ENCODE results near the gene ZNF668.
A peak's percentile ranks its signal among the peaks of the same experiment; 100 is the strongest.
"Not testable (repeated sequence)": the region's sequence is repeated elsewhere in the genome, so short reads cannot be mapped to it uniquely, and the experiment has no call there.

The ZNF668 gene

DNA sequence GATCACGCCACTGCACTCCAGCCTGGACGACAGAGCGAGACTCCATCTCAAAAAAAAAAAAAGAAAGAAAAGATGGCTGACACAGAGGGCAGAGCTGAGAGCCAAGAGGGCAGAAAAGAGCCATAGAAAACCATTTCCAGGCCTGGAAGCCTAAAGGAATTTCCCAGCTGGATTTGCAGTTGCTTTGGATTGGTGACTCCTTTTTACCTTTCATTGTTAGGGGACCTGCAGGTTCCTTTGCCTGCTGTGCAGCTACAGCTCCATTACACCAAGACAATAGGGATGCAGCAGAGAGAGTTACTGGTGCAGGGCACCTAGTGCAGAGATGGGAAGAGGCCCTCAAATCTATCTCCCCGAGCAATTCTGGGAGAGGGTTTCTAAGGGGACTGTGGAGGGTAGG is 18.4 kb downstream of the ZNF668 start:
- no peak for DNase-seq

GRCh38 chr16:31052114-31052513 is 21.9 kb downstream of the ZNF668 start:
- no peak for DNase-seq

DNA sequence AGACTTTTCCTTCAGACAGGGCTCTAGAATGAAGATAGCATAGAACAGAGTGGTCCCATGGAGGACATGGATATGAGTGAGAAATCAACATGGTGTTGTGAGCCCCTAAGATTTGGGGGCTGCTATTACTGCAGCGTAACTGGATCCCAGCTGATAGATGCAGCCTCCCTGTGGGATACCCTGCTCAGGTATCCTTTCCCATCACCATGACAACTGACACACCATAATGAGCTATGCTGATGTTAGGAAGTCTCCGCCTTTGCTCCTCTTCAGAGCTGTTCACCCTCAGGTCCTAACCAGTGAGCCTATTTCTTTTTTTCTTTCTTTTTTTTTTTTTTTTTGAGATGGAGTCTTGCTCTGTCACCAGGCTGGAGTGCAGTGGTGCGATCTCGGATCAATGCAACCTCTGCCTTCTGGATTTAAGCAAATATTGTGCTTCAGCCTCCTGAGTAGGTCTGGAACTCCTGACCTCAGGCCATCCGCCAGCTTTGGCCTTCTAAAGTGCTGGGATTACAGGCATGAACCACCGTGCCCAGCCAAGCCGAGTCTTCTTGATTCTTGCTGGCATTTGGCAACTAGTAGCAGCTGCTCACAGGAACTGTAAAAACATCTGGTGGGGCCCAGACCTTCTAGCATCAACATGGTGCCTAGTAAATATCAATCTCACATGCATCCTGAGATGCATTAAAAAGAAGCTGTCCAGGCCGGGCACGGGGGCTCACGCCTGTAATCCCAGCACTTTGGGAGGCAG is 23.6 kb downstream of the ZNF668 start:
- DNase-seq: no peak

DNA sequence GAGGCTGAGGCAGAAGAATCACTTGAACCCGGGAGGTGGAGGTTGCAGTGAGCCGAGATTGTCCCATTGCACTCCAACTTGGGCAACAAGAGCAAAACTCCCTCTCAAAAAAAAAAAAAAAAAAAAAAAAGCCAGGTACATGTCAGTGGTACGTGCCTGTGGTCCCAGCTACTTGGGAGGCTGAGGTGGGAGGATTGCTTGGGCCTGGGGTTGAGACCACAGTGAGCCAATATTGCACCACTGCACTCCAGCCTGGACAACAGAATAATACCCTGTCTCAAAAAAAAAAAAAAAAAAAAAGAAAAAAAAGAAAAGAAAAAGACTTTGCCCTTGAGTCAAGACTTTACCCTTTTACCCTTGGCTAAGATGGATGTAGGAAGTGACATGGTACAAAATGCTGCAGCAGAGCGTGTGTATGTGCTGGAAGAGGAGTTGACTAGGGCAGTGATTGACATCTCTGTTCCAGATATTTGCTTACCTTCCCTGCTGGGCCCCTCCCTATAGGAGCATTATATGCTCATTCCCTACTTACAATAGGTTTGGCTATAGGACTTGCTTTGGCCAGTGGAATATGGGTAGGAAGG is 30.1 kb downstream of the ZNF668 start:
- DNase-seq: no peak

GRCh38 chr16:31043352-31043751 is 30.7 kb downstream of the ZNF668 start:
- DNase-seq: no peak

- no peak for DNase-seq
These were observed 31.2 kb downstream of the ZNF668 start for GRCh38 chr16:31042866-31043265.

GRCh38 chr16:31038993-31039392 is 35.0 kb downstream of the ZNF668 start:
- DNase-seq: no peak

- DNase-seq: no peak
These were observed 37.3 kb downstream of the ZNF668 start for GRCh38 chr16:31036691-31037090.

GRCh38 chr16:31033709-31034492 is 40.1 kb downstream of the ZNF668 start:
- DNase-seq: peak; percentile 84

- DNase-seq: peak; percentile 96
These were observed 41.0 kb downstream of the ZNF668 start, which contains the start of gene STX4 for GRCh38 chr16:31032736-31033708. Gene STX4 (plus strand): TSS chr16:31033558. CDS start chr16:31033806, 248 bp downstream.

GRCh38 chr16:31031276-31031675 is 42.8 kb downstream of the ZNF668 start:
- DNase-seq: no peak

DNA sequence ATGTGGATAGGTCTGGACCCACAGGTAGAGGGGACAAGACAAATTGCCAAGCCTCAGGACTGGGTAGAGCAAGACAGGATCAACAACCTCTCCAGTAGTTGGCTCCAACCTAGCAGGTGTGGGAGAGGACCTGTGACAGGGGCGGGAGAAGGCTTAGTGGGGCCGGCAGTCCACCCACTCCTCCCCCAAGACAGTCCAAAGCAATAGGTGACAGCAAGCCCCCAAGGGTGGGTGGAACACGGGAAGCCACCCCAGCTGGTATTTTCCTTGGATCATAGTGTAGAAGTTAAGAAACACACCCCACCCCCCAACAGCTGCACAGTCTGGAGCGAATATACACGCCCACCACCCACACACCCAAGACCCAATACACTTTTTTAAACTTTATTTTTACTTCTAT is 44.8 kb downstream of the ZNF668 start:
- DNase-seq: no peak

DNA sequence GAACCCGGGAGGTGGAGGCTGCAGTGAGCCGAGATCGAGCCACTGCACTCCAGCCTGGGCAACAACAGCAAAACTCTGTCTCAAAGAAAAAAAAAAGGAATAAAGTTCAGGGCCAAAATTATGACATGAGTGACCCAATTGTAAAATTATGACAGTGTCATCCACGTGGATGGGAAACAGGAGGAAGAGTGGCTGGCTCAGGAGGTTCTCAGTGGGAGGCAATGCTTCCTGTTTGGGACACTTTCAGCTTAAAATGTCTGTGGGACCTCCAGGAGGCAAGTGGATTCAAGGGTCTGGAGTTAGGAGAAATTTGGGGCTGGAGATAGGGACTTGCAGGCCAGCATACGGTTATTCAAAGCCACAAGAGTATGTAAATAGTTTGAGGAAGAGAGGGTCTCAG is 48.7 kb downstream of the ZNF668 start:
- DNase-seq: no peak

DNA sequence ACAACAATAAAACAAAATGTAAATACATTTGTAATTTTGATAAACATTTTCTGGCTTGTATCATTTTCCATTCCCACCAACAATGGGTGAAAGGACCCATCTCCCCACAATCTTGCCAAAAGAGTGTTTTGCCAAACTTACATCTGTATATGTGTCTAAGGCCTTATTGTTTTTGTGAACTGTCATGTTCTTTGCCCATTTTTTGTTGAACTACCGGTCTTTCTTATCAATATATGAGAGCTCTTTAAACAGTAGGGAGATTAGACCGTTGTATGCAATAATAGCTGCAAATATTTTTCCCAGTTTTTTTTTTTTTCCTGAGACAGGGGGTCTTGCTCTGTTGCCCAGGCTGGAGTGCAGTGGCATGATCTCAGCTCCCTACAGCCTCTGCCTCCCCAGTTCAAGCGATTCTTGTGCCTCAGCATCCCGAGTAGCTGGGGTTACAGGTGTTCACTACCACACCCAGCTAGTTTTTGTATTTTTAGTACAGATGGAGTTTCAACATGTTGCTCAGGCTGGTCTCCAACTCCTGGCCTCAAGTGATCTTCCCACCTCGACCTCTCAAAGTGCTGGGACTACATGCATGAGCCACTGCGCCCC is 50.3 kb downstream of the ZNF668 start:
- no peak for DNase-seq

- DNase-seq: no peak
These were observed 50.8 kb downstream of the ZNF668 start for GRCh38 chr16:31023252-31023602.

DNA sequence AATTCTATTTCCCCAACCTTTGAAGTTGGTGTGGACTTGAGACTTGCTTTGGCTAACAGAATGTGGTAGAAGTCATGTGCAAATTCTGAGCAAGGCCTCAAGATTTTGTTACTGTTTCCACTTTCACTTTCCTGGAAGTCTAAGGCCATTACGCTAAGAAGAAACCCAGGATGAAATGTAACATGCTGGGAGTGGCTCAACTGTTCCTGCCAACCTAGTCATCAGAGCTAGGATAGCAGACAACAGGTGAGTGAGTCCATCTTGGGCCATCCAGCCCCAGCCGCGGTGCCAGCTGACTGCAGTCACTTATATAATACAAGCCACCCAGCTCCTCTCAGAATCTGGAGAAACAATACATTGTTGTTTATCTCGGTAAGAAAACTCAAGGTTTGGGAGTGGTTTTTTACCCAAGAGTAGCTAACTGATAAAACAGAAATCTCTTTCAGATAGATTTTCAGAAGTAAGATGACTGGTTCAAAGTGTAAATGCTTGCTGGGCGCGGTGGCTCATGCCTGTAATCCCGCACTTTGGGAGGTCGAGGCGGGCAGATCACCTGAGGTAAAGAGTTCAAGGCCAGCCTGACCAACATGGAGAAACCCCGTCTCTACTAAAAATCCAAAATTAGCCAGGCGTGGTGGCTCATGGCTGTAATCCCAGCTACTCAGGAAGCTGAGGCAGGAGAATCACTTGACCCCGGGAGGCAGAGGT is 51.3 kb downstream of the ZNF668 start:
- DNase-seq: no peak

GRCh38 chr16:31020536-31020935 is 53.5 kb downstream of the ZNF668 start:
- DNase-seq: no peak

DNA sequence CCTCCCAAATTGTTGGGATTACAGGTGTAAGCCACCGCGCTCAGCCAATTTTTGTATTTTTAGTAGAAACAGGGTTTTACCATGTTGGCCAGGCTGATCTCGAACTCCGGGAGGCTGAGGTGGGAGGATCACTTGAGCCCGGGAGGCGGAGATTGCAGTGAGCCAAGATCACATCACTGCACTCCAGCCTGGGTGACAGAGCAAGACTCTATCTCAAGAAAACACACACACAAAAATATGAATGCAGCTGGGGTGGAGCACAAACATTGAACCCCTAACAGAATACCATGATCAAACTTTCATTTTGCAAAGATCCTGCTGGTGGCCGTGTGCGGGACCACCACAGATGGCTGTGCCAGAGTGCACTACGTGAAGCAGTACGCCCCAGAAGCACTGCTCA is 56.3 kb downstream of the ZNF668 start:
- not testable (repeated sequence) for DNase-seq

DNA sequence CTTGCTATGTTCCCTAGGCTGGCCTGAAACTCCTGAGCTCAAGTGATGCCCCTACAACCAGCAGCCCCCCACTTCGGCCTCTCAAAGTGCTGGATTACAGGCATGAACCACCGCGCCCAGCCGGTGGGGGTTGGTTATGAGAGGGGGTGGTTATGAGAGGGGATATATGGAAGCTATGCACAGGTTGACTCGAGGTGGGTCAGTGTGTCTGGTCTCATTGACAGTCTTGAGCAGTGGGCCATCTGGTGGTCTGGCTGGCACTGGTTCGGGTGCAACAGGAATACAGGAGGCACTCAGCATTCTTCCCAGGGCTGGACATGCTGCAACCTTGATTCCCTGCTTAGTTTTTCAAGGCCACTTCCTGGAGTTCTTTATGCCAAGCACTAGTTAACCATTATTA is 58.0 kb downstream of the ZNF668 start:
- no peak for DNase-seq

- DNase-seq: not testable (repeated sequence)
These were observed 60.7 kb downstream of the ZNF668 start for GRCh38 chr16:31013292-31013691.

DNA sequence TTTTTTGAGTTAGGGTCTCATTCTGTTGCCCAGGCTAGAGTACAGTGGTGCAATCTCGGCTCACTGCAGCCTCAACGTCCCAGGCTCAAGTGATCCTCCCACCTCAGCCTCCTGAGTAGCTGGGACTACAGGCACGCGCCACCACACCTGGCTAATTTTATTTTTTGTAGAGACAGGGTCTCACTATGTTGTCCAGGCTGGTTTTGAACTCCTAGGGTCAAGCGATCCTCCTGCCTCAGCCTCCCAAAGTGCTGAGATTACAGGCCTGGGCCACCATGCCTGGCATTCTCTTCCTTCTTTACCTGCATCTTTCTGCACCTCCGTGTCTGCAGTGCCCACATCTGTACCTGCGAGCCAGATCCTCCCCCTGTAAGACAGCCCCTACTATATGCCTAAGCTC is 62.2 kb downstream of the ZNF668 start:
- DNase-seq: not testable (repeated sequence)

Data from activated gamma-delta T cell treated with Interleukin-2 at 50 U/mL for 16 hours (primary cell).